Caco-2 (cell line): ENCODE data around the gene METTL14. TPM values are rescaled to one million over a fixed set of nuclear protein-coding genes. Genes with fewer than 3 reads are reported as not detected.

ENCODE experiments used
- BruUV-seq: library from RNA; stranded (reverse); fragments of 400-500 nt; replicated peaks from 2 replicates; lab custom pipeline; 2021; lab: Mats Ljungman, UMichigan
- CTCF ChIA-PET: fragments of 300-600 bp; sonication (Branson Sonifier 250); formaldehyde crosslinking; loops from one replicate; lab custom pipeline; 2022; ENCODE audit warnings: antibody characterized with exemption; lab: Charles Lee
- POLR2A ChIA-PET: fragments of 300-600 bp; sonication (Branson Sonifier 250); formaldehyde crosslinking; loops from one replicate; lab custom pipeline; 2022; ENCODE audit warnings: antibody characterized with exemption; lab: Charles Lee
- DNase-seq, 2 experiments: peaks; one replicate each; pipeline versions ENCODE4 v3.0.0 to v3.0.0-alpha.2; 2020 to 2022
- H3K27me3 ChIP-seq: replicated peaks from 2 replicates; pipeline ENCODE4 v1.6.0; 2011; ENCODE audit warnings: low read length; ENCODE audit not compliant: control insufficient read depth, insufficient read depth
- H3K36me3 ChIP-seq: 2 replicates; pipeline ENCODE4 v1.5.1; 2011; ENCODE audit warnings: low read length; ENCODE audit not compliant: control insufficient read depth, insufficient read depth
- H3K4me1 ChIP-seq: fragments of 250-450 bp; sonication (Bioruptor Pico); 2 replicates; pipeline ENCODE4 v1.5.1; 2020; ENCODE audit warnings: mild to moderate bottlenecking
- H3K4me3 ChIP-seq: 2 replicates; pipeline ENCODE4 v1.5.1; 2011; ENCODE audit warnings: low read depth, mild to moderate bottlenecking, control low read depth, low read length
- H3K9me3 ChIP-seq: fragments of 250-450 bp; sonication (Bioruptor Pico); 2 replicates; pipeline ENCODE4 v1.5.1; 2020; ENCODE audit warnings: mild to moderate bottlenecking, moderate library complexity
- H3K27ac Mint-ChIP-seq: one replicate; pipeline ENCODE4 v1.8.0; 2022; ENCODE audit warnings: mixed read lengths; ENCODE audit not compliant: unreplicated experiment
- H3K27me3 Mint-ChIP-seq: one replicate; pipeline ENCODE4 v1.8.0; 2022; ENCODE audit warnings: mixed read lengths; ENCODE audit not compliant: insufficient read depth, unreplicated experiment
- H3K36me3 Mint-ChIP-seq: one replicate; pipeline ENCODE4 v1.8.0; 2022; ENCODE audit warnings: mild to moderate bottlenecking, mixed read lengths; ENCODE audit not compliant: insufficient read depth, unreplicated experiment
- H3K4me1 Mint-ChIP-seq: one replicate; pipeline ENCODE4 v1.8.0; 2022; ENCODE audit warnings: low read depth, mixed read lengths; ENCODE audit not compliant: unreplicated experiment
- H3K4me3 Mint-ChIP-seq: one replicate; pipeline ENCODE4 v1.8.0; 2022; ENCODE audit warnings: mild to moderate bottlenecking, moderate library complexity, mixed read lengths; ENCODE audit not compliant: unreplicated experiment
- H3K9me3 Mint-ChIP-seq: one replicate; pipeline ENCODE4 v1.8.0; 2022; ENCODE audit warnings: mixed read lengths; ENCODE audit not compliant: unreplicated experiment
- intact Hi-C: fragments of 100-400 bp; cut with micrococcal nuclease; formaldehyde crosslinking; loops from one replicate; pipeline ENCODE4 v1.10.0; 2022; ENCODE audit not compliant: unreplicated experiment
- total RNA-seq: library from RNA; stranded (reverse); gene quantifications from 2 replicates; pipeline ENCODE4 v1.2.3, GENCODE V29; 2022
- TF ChIP-seq, protein P1 (sequence below), 2 experiments: fragments of 200-600 bp in 1 of 2; IDR thresholded peaks; 1 replicate in 1 of 2; 2 replicates in 1 of 2; pipeline versions ENCODE4 v1.5.1 to v1.8.0; 2011 to 2022; ENCODE audit warnings: antibody characterized with exemption in 1 of 2, control low read depth in 1 of 2, inconsistent platforms in 1 of 2, low read depth in 1 of 2, low read length in 1 of 2, mild to moderate bottlenecking in 1 of 2, moderate library complexity in 1 of 2; ENCODE audit not compliant: insufficient read depth in 1 of 2, severe bottlenecking in 1 of 2, unreplicated experiment in 1 of 2

METTL14 gene
- total RNA-seq, 1 experiment from 2014 or later, result 46.7 TPM

DNA sequence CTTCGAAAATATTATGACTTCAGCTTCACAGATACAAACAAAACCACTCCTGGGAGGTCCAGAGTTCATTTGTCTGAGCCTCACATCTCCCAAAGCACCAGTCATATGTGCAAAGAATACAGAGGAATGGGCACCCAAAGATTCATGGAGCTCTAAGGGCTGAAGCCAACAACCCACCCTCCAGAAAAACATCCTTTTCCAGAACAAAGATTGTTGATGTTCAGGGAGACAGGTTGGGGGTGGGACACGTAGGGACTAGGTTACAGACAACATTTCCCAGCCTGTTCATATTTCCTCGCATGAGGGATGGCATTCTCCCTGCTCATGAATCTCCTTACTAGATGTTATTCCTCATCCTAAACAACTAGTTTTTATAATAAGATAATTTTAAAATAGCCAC is 71.2 kb downstream of the METTL14 start:
- peaks cover 10% of the 10 kb centered on the region for H3K36me3 Mint-ChIP-seq
- no peaks in the 10 kb centered on the region for H3K27me3 ChIP-seq
- intact Hi-C loops, result no loop called here
- H3K4me3 Mint-ChIP-seq, result no peak overlapping the region
- 0 out of 2 replicates have a peak, but pooled peaks cover 3% of the 10 kb centered on the region for H3K4me1 ChIP-seq
- H3K36me3 ChIP-seq, result no peaks in the 10 kb centered on the region
- ChIA-PET CTCF (no interaction called here), POLR2A (no interaction called here)
- no peak for DNase-seq
- H3K4me3 ChIP-seq, result no peak overlapping the region
- no peaks in the 10 kb centered on the region for H3K27me3 Mint-ChIP-seq
- TF ChIP-seq, protein P1, sequence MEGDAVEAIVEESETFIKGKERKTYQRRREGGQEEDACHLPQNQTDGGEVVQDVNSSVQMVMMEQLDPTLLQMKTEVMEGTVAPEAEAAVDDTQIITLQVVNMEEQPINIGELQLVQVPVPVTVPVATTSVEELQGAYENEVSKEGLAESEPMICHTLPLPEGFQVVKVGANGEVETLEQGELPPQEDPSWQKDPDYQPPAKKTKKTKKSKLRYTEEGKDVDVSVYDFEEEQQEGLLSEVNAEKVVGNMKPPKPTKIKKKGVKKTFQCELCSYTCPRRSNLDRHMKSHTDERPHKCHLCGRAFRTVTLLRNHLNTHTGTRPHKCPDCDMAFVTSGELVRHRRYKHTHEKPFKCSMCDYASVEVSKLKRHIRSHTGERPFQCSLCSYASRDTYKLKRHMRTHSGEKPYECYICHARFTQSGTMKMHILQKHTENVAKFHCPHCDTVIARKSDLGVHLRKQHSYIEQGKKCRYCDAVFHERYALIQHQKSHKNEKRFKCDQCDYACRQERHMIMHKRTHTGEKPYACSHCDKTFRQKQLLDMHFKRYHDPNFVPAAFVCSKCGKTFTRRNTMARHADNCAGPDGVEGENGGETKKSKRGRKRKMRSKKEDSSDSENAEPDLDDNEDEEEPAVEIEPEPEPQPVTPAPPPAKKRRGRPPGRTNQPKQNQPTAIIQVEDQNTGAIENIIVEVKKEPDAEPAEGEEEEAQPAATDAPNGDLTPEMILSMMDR (IDR thresholded peaks at IDR 0.05; ENCODE audit: insufficient read depth in 1 of 2, low read depth in 1 of 2, low read length in 1 of 2, severe bottlenecking in 1 of 2, unreplicated experiment in 1 of 2), result no peak
- H3K9me3 Mint-ChIP-seq, result no peaks in the 10 kb centered on the region
- no peaks in the 10 kb centered on the region for H3K9me3 ChIP-seq
- BruUV-seq, result no TSS peak
- H3K27ac Mint-ChIP-seq, result no peak overlapping the region
- H3K4me1 Mint-ChIP-seq, result peaks cover 6% of the 10 kb centered on the region

DNA sequence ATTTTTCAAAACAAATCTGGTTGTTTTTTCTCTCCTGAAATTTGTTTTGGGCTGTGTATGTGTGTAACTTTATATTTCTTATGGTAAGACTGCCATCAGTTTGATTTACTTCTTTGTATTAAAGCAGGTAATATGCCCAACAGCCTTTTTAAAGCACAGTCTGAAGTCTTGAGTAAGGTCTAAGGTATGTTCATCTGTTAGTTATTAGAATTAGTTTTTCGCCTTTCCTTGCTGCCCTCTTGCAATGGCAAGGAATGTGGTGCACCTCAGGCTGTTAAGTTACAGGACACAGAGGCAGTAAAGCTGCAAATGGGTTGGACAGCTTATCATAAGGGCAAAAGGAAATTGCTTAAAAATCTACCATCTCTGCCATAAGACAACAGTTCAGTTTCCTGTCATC is 71.8 kb downstream of the METTL14 start:
- no peak overlapping the region for H3K4me3 ChIP-seq
- TF ChIP-seq, protein P1 (IDR thresholded peaks at IDR 0.05; ENCODE audit: insufficient read depth in 1 of 2, low read depth in 1 of 2, low read length in 1 of 2, severe bottlenecking in 1 of 2, unreplicated experiment in 1 of 2), result no peak
- Mint-ChIP-seq H3K4me3 (no peak overlapping the region), H3K27ac (no peak overlapping the region), H3K4me1 (peaks cover 6% of the 10 kb centered on the region), H3K9me3 (no peaks in the 10 kb centered on the region), H3K36me3 (peaks cover 11% of the 10 kb centered on the region), H3K27me3 (no peaks in the 10 kb centered on the region)
- H3K36me3 ChIP-seq, result no peaks in the 10 kb centered on the region
- no peaks in the 10 kb centered on the region for H3K9me3 ChIP-seq
- no TSS peak for BruUV-seq
- DNase-seq, result no peak
- no peaks in the 10 kb centered on the region for H3K27me3 ChIP-seq
- CTCF ChIA-PET, result no interaction called here
- POLR2A ChIA-PET, result no interaction called here
- intact Hi-C loops, result no loop called here
- H3K4me1 ChIP-seq, result 0 out of 2 replicates have a peak, but pooled peaks cover 3% of the 10 kb centered on the region

DNA sequence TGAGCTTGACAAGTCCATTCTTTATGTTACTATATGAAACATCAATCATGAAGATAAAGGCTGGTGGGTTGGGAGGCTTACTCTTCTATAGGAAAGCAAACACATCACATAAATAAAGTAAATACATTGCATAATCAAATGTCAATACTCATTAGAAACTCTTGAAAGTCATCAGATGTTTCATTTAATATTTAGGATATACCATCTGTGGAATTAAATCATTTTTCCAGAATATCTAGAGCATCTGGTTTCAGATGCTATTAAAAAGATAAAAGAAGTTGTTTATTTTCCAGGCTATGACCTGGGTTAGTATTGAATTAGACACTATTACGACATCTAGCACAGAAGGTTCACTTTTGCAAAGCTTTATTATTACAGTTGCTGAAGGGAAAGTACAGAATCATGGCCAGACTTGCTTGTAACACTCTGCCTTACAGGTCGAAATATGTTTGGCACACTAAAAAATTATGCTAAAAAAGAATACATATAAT is 72.6 kb downstream of the METTL14 start:
- Histone ChIP-seq H3K36me3 (no peaks in the 10 kb centered on the region), H3K4me1 (0 out of 2 replicates have a peak, but pooled peaks cover 3% of the 10 kb centered on the region), H3K27me3 (no peaks in the 10 kb centered on the region), H3K4me3 (no peak overlapping the region), H3K9me3 (no peaks in the 10 kb centered on the region)
- no peaks in the 10 kb centered on the region for H3K27me3 Mint-ChIP-seq
- H3K27ac Mint-ChIP-seq, result no peak overlapping the region
- no TSS peak for BruUV-seq
- no peak for DNase-seq
- H3K36me3 Mint-ChIP-seq, result peaks cover 11% of the 10 kb centered on the region
- H3K4me1 Mint-ChIP-seq, result peaks cover 6% of the 10 kb centered on the region
- H3K4me3 Mint-ChIP-seq, result no peak overlapping the region
- ChIA-PET POLR2A (no interaction called here), CTCF (no interaction called here)
- H3K9me3 Mint-ChIP-seq, result no peaks in the 10 kb centered on the region
- TF ChIP-seq, protein P1 (IDR thresholded peaks at IDR 0.05; ENCODE audit: insufficient read depth in 1 of 2, low read depth in 1 of 2, low read length in 1 of 2, severe bottlenecking in 1 of 2, unreplicated experiment in 1 of 2), result no peak
- intact Hi-C loops, result no loop called here
